ENCODE measurements around the gene GALNT6. TPM values are rescaled to one million over a fixed set of nuclear protein-coding genes. Genes with fewer than 3 reads are reported as not detected.

Gene GALNT6
- total RNA-seq, 1 donor from 2014 or later: 0.60 TPM

DNA sequence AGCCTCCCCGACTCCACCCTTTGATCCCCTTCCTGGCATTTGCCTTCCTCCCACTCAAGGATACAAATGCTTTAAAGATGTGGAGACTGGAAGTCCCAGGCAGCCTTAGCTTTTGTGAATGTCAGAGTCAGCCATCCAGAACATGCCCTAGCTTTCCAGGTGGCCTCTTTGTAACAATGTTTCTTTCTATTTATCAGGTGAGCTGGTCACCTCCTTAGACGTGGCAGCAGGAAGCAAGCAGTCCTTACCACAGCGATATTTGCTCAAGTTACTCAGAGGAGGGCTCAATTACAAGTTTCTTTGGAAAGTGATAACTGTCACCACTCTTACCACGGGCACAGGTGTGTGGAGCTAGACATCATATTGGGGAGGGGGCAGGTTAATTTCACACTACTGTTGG is 4.9 kb downstream of the GALNT6 start:
- Histone ChIP-seq H3K9me3 (replicated peaks) (no peaks in the 10 kb centered on the region), H3K4me1 (peaks cover 10% of the 10 kb centered on the region), H3K27ac (replicated peaks) (no peak overlapping the region), H3K27me3 (ENCODE audit: low read depth) (peaks cover 10% of the 10 kb centered on the region), H3K4me3 (no peak overlapping the region), H3K36me3 (no peaks in the 10 kb centered on the region)
- intact Hi-C loops (cut with micrococcal nuclease): no loop called here
- TF ChIP-seq, protein P1, sequence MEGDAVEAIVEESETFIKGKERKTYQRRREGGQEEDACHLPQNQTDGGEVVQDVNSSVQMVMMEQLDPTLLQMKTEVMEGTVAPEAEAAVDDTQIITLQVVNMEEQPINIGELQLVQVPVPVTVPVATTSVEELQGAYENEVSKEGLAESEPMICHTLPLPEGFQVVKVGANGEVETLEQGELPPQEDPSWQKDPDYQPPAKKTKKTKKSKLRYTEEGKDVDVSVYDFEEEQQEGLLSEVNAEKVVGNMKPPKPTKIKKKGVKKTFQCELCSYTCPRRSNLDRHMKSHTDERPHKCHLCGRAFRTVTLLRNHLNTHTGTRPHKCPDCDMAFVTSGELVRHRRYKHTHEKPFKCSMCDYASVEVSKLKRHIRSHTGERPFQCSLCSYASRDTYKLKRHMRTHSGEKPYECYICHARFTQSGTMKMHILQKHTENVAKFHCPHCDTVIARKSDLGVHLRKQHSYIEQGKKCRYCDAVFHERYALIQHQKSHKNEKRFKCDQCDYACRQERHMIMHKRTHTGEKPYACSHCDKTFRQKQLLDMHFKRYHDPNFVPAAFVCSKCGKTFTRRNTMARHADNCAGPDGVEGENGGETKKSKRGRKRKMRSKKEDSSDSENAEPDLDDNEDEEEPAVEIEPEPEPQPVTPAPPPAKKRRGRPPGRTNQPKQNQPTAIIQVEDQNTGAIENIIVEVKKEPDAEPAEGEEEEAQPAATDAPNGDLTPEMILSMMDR (IDR thresholded peaks at IDR 0.05; ENCODE audit: borderline replicate concordance): no peak
- no peak for DNase-seq

DNA sequence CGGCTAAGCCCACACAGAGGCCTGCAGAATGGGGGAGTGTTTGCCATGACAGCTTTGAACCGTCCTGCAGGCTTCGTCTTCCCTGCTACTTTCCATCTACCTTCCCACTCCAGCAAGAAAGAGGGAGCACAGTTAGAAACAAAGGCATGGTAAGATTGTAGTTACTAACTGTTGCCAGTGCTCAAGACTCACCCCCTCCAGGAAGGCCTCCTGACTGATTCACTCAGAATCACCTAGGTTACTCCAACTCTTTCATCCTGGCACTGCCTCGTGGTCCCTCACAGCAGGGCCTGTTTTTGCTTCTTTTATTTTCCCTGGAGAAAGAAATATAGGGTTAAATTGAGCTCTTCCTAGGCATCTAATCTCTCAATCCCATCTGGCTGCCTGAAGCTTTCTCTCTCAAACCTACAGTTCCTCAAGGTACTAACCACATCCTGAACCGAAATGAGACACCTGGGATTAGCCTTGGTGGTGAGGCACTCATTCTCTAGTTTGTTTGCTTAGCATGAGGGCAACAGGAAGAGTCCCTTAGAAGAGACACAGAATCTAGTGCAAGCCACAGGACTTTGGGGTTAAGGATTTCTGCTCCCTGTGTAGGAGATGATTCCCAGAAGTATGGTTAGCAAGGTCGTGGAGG is 7.8 kb downstream of the GALNT6 start:
- Histone ChIP-seq H3K27me3 (ENCODE audit: low read depth) (no peaks in the 10 kb centered on the region), H3K36me3 (no peaks in the 10 kb centered on the region), H3K27ac (replicated peaks) (no peak overlapping the region), H3K4me1 (peaks cover 4% of the 10 kb centered on the region), H3K4me3 (no peak overlapping the region), H3K9me3 (replicated peaks) (no peaks in the 10 kb centered on the region)
- intact Hi-C loops (cut with micrococcal nuclease): no loop called here
- TF ChIP-seq, protein P1 (IDR thresholded peaks at IDR 0.05; ENCODE audit: borderline replicate concordance): no peak
- DNase-seq: no peak

DNA sequence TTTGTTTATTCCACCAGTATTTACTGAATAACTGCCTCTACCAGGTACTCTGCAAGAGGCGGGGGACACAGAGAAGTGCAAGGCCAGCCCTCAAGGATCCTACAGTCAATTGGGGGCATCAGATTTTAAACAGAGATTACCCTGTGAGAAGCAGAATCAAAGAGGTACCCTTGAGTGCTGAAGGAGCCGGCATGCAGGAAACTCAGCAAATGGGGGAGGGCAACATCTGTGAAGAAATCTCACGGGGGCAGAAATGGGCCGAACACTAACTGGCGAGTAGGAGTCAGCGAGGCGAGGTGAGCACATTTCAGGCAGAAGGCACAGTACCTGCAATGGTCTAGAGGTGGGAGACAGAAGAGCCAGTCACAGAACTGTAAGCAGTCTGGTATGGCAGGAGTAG is 9.0 kb downstream of the GALNT6 start:
- no peaks in the 10 kb centered on the region for H3K9me3 ChIP-seq (replicated peaks)
- no peaks in the 10 kb centered on the region for H3K27me3 ChIP-seq (ENCODE audit: low read depth)
- TF ChIP-seq, protein P1 (IDR thresholded peaks at IDR 0.05; ENCODE audit: borderline replicate concordance): no peak
- H3K36me3 ChIP-seq: no peaks in the 10 kb centered on the region
- H3K27ac ChIP-seq (replicated peaks): no peak overlapping the region
- DNase-seq: no peak
- H3K4me1 ChIP-seq: peaks cover 4% of the 10 kb centered on the region
- H3K4me3 ChIP-seq: no peak overlapping the region
- intact Hi-C loops (cut with micrococcal nuclease): no loop called here

DNA sequence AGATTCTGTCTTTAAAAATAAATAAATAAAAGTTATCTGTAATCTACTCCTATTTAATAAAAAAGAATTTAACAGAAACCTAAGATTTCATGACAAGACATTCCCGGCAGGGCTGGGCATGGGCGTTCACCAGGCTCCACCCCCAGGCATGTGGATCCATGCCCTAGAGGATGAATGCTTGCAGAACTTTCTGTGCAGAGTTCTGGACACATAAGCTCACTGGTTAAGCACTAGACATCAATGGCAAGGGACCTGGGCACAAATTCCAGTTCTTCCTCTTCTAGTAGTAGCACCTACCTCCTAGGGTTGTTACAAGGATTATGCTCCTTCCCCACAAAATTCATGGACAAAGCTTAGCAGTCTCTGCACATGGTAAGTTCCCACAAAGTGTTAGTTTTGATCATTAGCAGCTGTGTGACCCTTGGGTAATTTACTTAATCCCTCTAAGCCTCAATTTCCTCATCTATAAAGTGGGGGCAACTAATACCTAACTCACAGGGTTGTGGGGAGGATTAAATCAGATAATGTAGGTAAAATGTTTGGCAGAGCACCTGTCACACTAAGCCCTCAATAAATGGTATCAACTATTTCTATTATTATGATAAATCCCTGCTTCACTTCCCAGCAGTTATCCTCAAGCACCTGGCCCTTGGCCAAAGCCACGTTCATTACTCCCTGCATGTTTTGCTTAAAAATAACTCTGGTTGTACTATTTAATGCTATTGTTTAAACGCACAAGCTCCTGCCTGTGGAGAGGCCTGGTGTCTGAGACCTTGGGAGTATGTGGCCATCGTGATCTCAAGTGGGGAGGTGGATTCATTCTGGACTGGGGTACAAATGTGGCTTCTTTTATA is 9.8 kb downstream of the GALNT6 start:
- intact Hi-C loops (cut with micrococcal nuclease): no loop called here
- Histone ChIP-seq H3K27ac (replicated peaks) (no peak overlapping the region), H3K4me1 (peaks cover 4% of the 10 kb centered on the region), H3K9me3 (replicated peaks) (no peaks in the 10 kb centered on the region), H3K36me3 (no peaks in the 10 kb centered on the region), H3K4me3 (no peak overlapping the region), H3K27me3 (ENCODE audit: low read depth) (no peaks in the 10 kb centered on the region)
- DNase-seq: no peak
- TF ChIP-seq, protein P1 (IDR thresholded peaks at IDR 0.05; ENCODE audit: borderline replicate concordance): no peak

DNA sequence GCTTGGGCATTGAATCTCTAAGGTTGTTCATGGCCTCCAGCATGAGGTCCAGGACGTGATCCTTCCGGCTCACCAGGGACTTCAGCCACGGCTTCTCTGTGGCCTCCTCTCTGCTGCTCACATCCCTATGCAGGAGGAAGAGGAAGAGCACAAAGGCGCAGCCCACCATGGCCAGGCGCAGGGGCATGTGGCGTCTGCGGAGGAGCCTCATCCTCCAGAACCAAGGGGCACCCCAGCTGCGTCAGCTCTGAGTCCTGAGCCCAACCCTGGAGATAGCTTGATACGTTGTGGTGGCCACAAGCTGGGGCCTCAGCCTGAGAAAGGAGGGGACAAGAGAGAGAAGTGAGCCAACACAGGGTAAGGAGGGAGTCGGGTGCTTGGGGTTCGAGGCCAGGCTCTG is 11.6 kb downstream of the GALNT6 start:
- no peak for DNase-seq
- TF ChIP-seq, protein P1 (IDR thresholded peaks at IDR 0.05; ENCODE audit: borderline replicate concordance): no peak
- intact Hi-C loops (cut with micrococcal nuclease): no loop called here

More for the DNA sequence above, 11.6 kb downstream of the GALNT6 start:
- Histone ChIP-seq H3K36me3 (no peaks in the 10 kb centered on the region), H3K4me3 (no peak overlapping the region), H3K27ac (replicated peaks) (no peak overlapping the region), H3K27me3 (ENCODE audit: low read depth) (no peaks in the 10 kb centered on the region), H3K9me3 (replicated peaks) (no peaks in the 10 kb centered on the region), H3K4me1 (peaks cover 4% of the 10 kb centered on the region)

Measured in left ventricle myocardium inferior (tissue), 1 donor.